ENCODE results near the gene CLRN1.

DNA sequence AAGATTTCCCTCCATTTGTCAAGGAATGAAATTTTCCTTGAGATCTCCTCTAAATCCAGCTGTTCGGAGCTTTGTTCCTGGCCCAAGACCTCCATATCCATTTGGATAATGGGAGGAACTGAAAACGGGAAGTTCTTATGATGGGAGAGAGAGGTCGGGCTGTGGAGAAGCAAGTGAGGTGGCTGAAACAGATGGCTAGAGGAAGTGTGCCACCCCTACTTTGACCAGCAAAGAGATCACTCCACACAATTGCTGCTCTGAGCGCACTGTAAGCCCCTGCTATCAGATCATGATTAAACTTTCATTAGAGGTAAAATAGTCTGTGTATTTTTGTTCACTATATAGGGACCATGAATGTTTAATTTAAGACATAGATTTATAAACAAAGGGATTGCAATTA, 67.2 kb downstream of the CLRN1 start, which contains the start of gene MINDY4B:
- TF ChIP-seq, protein P1, sequence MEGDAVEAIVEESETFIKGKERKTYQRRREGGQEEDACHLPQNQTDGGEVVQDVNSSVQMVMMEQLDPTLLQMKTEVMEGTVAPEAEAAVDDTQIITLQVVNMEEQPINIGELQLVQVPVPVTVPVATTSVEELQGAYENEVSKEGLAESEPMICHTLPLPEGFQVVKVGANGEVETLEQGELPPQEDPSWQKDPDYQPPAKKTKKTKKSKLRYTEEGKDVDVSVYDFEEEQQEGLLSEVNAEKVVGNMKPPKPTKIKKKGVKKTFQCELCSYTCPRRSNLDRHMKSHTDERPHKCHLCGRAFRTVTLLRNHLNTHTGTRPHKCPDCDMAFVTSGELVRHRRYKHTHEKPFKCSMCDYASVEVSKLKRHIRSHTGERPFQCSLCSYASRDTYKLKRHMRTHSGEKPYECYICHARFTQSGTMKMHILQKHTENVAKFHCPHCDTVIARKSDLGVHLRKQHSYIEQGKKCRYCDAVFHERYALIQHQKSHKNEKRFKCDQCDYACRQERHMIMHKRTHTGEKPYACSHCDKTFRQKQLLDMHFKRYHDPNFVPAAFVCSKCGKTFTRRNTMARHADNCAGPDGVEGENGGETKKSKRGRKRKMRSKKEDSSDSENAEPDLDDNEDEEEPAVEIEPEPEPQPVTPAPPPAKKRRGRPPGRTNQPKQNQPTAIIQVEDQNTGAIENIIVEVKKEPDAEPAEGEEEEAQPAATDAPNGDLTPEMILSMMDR (IDR thresholded peaks at IDR 0.05): no peak
- TF ChIP-seq POLR2A (IDR thresholded peaks at IDR 0.05): no peak
